ENCODE data around the gene SLC9A1. TPM values are rescaled to one million over a fixed set of nuclear protein-coding genes. Genes with fewer than 3 reads are reported as not detected.

SLC9A1 gene
- total RNA-seq, 1 donor from 2014 or later, result 27.1 TPM

- DNase-seq (ENCODE audit: low read depth, low spot score), result no peak
- Mint-ChIP-seq H3K36me3 (ENCODE audit: low read depth) (no peaks in the 10 kb centered on the region), H3K4me3 (peak overlapping the region; percentile 89), H3K27ac (ENCODE audit: unreplicated experiment) (peak overlapping the region; percentile 8), H3K9me3 (no peaks in the 10 kb centered on the region), H3K4me1 (peaks cover 44% of the 10 kb centered on the region), H3K27me3 (ENCODE audit: low read depth) (no peaks in the 10 kb centered on the region)
- TF ChIP-seq CTCF (conservative IDR thresholded peaks at IDR 0.05), result no peak
Observed at GRCh38 chr1:27154469-27154990, 395 bp downstream of the SLC9A1 start.

DNA sequence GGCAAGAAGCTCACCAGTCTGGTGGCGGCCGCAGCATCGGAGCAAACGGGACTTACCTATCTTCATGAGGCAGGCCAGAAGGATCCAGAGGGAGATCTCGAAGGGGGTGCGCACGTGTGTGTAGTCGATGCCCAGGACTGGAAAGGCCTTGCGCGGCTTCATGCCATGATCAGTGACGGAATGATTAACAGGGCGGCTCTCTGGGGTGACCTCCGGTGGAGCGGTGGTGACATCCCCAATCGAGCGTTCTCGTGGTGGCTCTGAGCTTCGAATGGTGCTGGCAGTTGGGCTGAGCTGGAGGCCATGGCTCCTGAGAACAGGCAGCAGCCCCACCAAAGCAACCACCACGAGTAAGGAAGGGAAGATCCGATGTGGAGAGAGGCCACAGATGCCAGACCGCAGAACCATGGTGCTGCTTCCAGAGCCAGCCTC is 982 bp downstream of the SLC9A1 start:
- Mint-ChIP-seq H3K4me3 (peak overlapping the region; percentile 89), H3K4me1 (peaks cover 48% of the 10 kb centered on the region), H3K27ac (ENCODE audit: unreplicated experiment) (no peak overlapping the region), H3K9me3 (no peaks in the 10 kb centered on the region), H3K27me3 (ENCODE audit: low read depth) (no peaks in the 10 kb centered on the region), H3K36me3 (ENCODE audit: low read depth) (no peaks in the 10 kb centered on the region)
- no peak for TF ChIP-seq CTCF (conservative IDR thresholded peaks at IDR 0.05)
- no peak for DNase-seq (ENCODE audit: low read depth, low spot score)

DNA sequence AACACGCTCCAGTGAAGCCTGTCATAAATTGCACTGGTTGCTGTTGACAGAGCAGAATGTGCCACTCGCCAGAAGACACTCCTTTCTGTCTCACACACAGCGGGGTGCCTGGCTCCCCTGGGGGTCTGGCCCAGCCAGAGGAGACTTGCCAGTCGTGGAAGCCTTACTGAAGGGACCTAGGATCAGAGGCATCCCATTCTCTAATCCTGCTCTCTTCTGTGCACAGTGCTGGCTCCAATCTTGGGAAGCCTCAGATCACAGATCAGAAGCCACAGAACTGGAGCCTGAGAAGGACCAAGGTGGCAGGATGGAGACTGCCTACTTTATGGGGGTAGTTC is 1.4 kb downstream of the SLC9A1 start:
- peaks cover 51% of the 10 kb centered on the region for H3K4me1 Mint-ChIP-seq
- peak overlapping the region; percentile 89 for H3K4me3 Mint-ChIP-seq
- H3K27ac Mint-ChIP-seq (ENCODE audit: unreplicated experiment), result no peak overlapping the region
- H3K27me3 Mint-ChIP-seq (ENCODE audit: low read depth), result no peaks in the 10 kb centered on the region
- TF ChIP-seq CTCF (conservative IDR thresholded peaks at IDR 0.05), result no peak
- no peaks in the 10 kb centered on the region for H3K36me3 Mint-ChIP-seq (ENCODE audit: low read depth)
- no peaks in the 10 kb centered on the region for H3K9me3 Mint-ChIP-seq
- DNase-seq (ENCODE audit: low read depth, low spot score), result no peak

DNA sequence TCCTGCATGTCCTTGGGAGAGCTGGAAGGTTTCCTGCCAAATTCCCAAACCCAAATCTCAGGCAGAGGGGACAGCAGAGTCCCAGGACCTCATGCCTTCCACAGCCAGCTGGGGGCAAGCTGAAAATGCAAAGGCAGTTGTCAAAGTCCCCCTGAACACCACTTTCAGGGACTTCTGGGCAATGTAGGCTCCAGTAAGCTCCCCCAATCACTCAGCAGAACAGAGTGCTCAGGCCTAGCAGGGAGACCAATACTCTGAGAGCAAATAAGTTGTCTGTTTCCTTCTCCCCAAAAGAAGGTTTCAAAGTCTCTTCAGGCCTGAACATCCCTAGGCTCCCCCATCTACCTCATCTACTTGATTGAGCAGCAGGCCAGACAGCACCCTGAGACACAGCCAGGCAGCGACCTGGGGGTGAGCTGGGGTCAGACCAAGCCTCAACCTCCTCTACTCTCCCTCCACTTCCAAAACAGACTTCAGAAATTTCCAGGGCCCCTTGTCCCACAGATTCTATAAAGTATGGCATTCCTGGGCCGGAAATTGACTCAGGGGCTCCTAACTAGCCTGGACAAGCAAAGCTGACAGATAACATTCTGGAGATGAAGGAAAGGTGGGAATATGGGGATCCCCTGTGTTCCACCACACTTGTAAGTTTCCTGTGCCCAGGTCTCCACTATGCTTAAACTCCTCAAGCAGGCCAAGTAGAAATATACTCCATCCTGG is 1.9 kb downstream of the SLC9A1 start:
- DNase-seq (ENCODE audit: low read depth, low spot score), result no peak
- no peak for TF ChIP-seq CTCF (conservative IDR thresholded peaks at IDR 0.05)
- peak overlapping the region; percentile 89 for H3K4me3 Mint-ChIP-seq
- H3K36me3 Mint-ChIP-seq (ENCODE audit: low read depth), result no peaks in the 10 kb centered on the region
- peaks cover 55% of the 10 kb centered on the region for H3K4me1 Mint-ChIP-seq
- H3K27ac Mint-ChIP-seq (ENCODE audit: unreplicated experiment), result peak overlapping the region; percentile 75
- no peaks in the 10 kb centered on the region for H3K27me3 Mint-ChIP-seq (ENCODE audit: low read depth)
- H3K9me3 Mint-ChIP-seq, result no peaks in the 10 kb centered on the region

GRCh38 chr1:27152004-27152828 is 2.7 kb downstream of the SLC9A1 start:
- Mint-ChIP-seq H3K27me3 (ENCODE audit: low read depth) (no peaks in the 10 kb centered on the region), H3K4me3 (peak overlapping the region; percentile 89), H3K4me1 (peaks cover 55% of the 10 kb centered on the region), H3K36me3 (ENCODE audit: low read depth) (no peaks in the 10 kb centered on the region), H3K9me3 (no peaks in the 10 kb centered on the region), H3K27ac (ENCODE audit: unreplicated experiment) (no peak overlapping the region)
- DNase-seq (ENCODE audit: low read depth, low spot score), result no peak
- no peak for TF ChIP-seq CTCF (conservative IDR thresholded peaks at IDR 0.05)

Measured in neural crest cell (in vitro differentiated cells).